Activated CD8-positive, alpha-beta T cell treated with anti-CD3 and anti-CD28 coated beads for 36 hours (primary cell): ENCODE results near the gene TREH. TPM values are rescaled to one million over a fixed set of nuclear protein-coding genes. Genes with fewer than 3 reads are reported as not detected.

Experiments used
- ATAC-seq: fragments of 200-7000 bp; cut with Tn5 transposase; one replicate; pipeline ENCODE4 v1.10.0; 2021; ENCODE audit warnings: mild to moderate bottlenecking, moderate library complexity
- CTCF ChIA-PET: fragments of 350-600 bp; sonication (Branson Sonifier 250); formaldehyde crosslinking; loops from one replicate; lab custom pipeline; 2021; ENCODE audit warnings: antibody characterized with exemption; lab: Charles Lee
- POLR2A ChIA-PET: fragments of 350-600 bp; sonication (Branson Sonifier 250); formaldehyde crosslinking; loops from one replicate; lab custom pipeline; 2021; ENCODE audit warnings: antibody characterized with exemption; lab: Charles Lee
- DNase-seq: peaks from one replicate; pipeline ENCODE4 v3.0.0-alpha.2; 2020
- H3K27ac Mint-ChIP-seq: one replicate; pipeline ENCODE4 v1.8.0; 2021; ENCODE audit warnings: mild to moderate bottlenecking, mixed read lengths
- H3K27me3 Mint-ChIP-seq: one replicate; pipeline ENCODE4 v1.8.0; 2021; ENCODE audit warnings: mixed read lengths
- H3K36me3 Mint-ChIP-seq: one replicate; pipeline ENCODE4 v1.8.0; 2021; ENCODE audit warnings: low read depth, mixed read lengths
- H3K4me1 Mint-ChIP-seq: one replicate; pipeline ENCODE4 v1.8.0; 2021; ENCODE audit warnings: low read depth, mixed read lengths
- H3K4me3 Mint-ChIP-seq: one replicate; pipeline ENCODE4 v1.8.0; 2021; ENCODE audit warnings: mild to moderate bottlenecking, moderate library complexity, mixed read lengths
- H3K9me3 Mint-ChIP-seq: one replicate; pipeline ENCODE4 v1.8.0; 2021; ENCODE audit warnings: mixed read lengths
- CTCF ChIP-seq: fragments of 200-600 bp; IDR thresholded peaks from one replicate; pipeline ENCODE4 v1.8.0; 2022; ENCODE audit warnings: antibody characterized with exemption, mild to moderate bottlenecking
- intact Hi-C: fragments of 100-400 bp; cut with micrococcal nuclease; formaldehyde crosslinking; loops from one replicate; pipeline ENCODE4 v1.10.0; 2022
- total RNA-seq, 2 experiments: library from RNA; stranded (reverse); gene quantifications; one replicate each; pipeline ENCODE4 v1.2.3, GENCODE V29; 2021

TREH gene
- total RNA-seq, 2 experiments from 2014 or later = not detected

- Mint-ChIP-seq H3K4me3 (no peak overlapping the region), H3K36me3 (no peaks in the 10 kb centered on the region), H3K27me3 (no peaks in the 10 kb centered on the region), H3K9me3 (no peaks in the 10 kb centered on the region), H3K27ac (no peak overlapping the region), H3K4me1 (peaks cover 4% of the 10 kb centered on the region)
- no peak for ATAC-seq
- ChIA-PET CTCF (interaction anchor here (1.7 to 2.3 kb wide), 2 partner anchors 26 to 69 kb away, joined by 7 to 11 read pairs; no protein-coding TSS in a partner anchor), POLR2A (no interaction called here)
- no peak for TF ChIP-seq CTCF
- intact Hi-C loops = no loop called here
- no peak for DNase-seq
These were observed 16.1 kb downstream of the TREH start for GRCh38 chr11:118663381-118663780.

GRCh38 chr11:118662401-118663271, 16.8 kb downstream of the TREH start:
- Mint-ChIP-seq H3K36me3 (no peaks in the 10 kb centered on the region), H3K27ac (no peak overlapping the region), H3K27me3 (no peaks in the 10 kb centered on the region), H3K4me3 (no peak overlapping the region), H3K4me1 (peaks cover 4% of the 10 kb centered on the region), H3K9me3 (no peaks in the 10 kb centered on the region)
- POLR2A ChIA-PET = no interaction called here
- intact Hi-C loops = no loop called here
- CTCF ChIA-PET = interaction anchor here (1.7 to 2.3 kb wide), 2 partner anchors 27 to 68 kb away, joined by 7 to 11 read pairs; no protein-coding TSS in a partner anchor
- DNase-seq (no peak), ATAC-seq (no peak)
- no peak for TF ChIP-seq CTCF

- intact Hi-C loops = no loop called here
- ChIA-PET CTCF (interaction anchor here (0.5 to 2.5 kb wide), 5 partner anchors 17 to 320 kb away, joined by 3 to 14 read pairs (median 7); no protein-coding TSS in a partner anchor), POLR2A (no interaction called here)
- ATAC-seq = no peak
- Mint-ChIP-seq H3K27ac (no peak overlapping the region), H3K36me3 (no peaks in the 10 kb centered on the region), H3K9me3 (no peaks in the 10 kb centered on the region), H3K4me3 (no peak overlapping the region), H3K4me1 (peaks cover 4% of the 10 kb centered on the region), H3K27me3 (no peaks in the 10 kb centered on the region)
- no peak for TF ChIP-seq CTCF
- DNase-seq = no peak
These were observed 17.8 kb downstream of the TREH start for GRCh38 chr11:118661425-118662301.

- no peak for DNase-seq
- intact Hi-C loops = no loop called here
These were observed 18.6 kb downstream of the TREH start for GRCh38 chr11:118660681-118661424.

More at GRCh38 chr11:118660681-118661424, 18.6 kb downstream of the TREH start:
- CTCF ChIA-PET = interaction anchor here (0.5 to 2.9 kb wide), 16 partner anchors 10 to 321 kb away, joined by 3 to 14 read pairs (median 6); no protein-coding TSS in a partner anchor
- Mint-ChIP-seq H3K27ac (no peak overlapping the region), H3K9me3 (no peaks in the 10 kb centered on the region), H3K4me3 (no peak overlapping the region), H3K36me3 (no peaks in the 10 kb centered on the region), H3K27me3 (no peaks in the 10 kb centered on the region), H3K4me1 (no peaks in the 10 kb centered on the region)
- no peak for ATAC-seq
- POLR2A ChIA-PET = no interaction called here
- no peak for TF ChIP-seq CTCF
